Kidney (tissue), 14 donors: ENCODE data around the gene CBFA2T3. TPM values are rescaled to one million over a fixed set of nuclear protein-coding genes. Genes with fewer than 3 reads are reported as not detected.
A peak's percentile ranks its signal among the peaks of the same experiment; 100 is the strongest.

Source experiments
- DNase-seq, 5 donors: peaks; one replicate each; pipeline ENCODE4 v3.0.0-alpha.2; 2013 to 2020
- FAIRE-seq: peaks from 2 replicates; lab custom pipeline; 2012; peaks lifted over from hg19 to GRCh38; lab: Jason Lieb, UNC
- H3K27ac ChIP-seq, 2 donors: one replicate each; pipeline ENCODE4 v1.7.0; 2013; ENCODE audit warnings: low read depth in 2 of 2, low read length in 2 of 2, inconsistent platforms in 1 of 2
- H3K27me3 ChIP-seq: one replicate; pipeline ENCODE4 v1.7.1; 2013; ENCODE audit warnings: low read length, inconsistent platforms; ENCODE audit not compliant: control insufficient read depth, insufficient read depth
- H3K36me3 ChIP-seq, 3 donors: one replicate each; pipeline versions ENCODE4 v1.7.0 to v1.7.1; 2013; ENCODE audit warnings: low read length in 3 of 3, control low read depth in 1 of 3, inconsistent platforms in 1 of 3; ENCODE audit not compliant: insufficient read depth in 3 of 3, control insufficient read depth in 2 of 3
- H3K4me1 ChIP-seq, 3 donors: one replicate each; pipeline versions ENCODE4 v1.7.0 to v1.7.1; 2013; ENCODE audit warnings: low read length in 3 of 3, inconsistent platforms in 1 of 3, low read depth in 1 of 3; ENCODE audit not compliant: control insufficient read depth in 2 of 3, insufficient read depth in 2 of 3
- H3K4me3 ChIP-seq, 3 donors: one replicate each; pipeline versions ENCODE4 v1.7.0 to v1.8.1; 2013; ENCODE audit warnings: low read length in 3 of 3, control low read depth in 1 of 3, inconsistent platforms in 1 of 3
- H3K9ac ChIP-seq, 3 donors: one replicate each; pipeline versions ENCODE4 v1.7.0 to v1.7.1; 2013; ENCODE audit warnings: low read length in 3 of 3, control low read depth in 1 of 3, inconsistent platforms in 1 of 3
- H3K9me3 ChIP-seq, 3 donors: one replicate each; pipeline versions ENCODE4 v1.7.0 to v1.7.1; 2013; ENCODE audit warnings: low read length in 3 of 3, control low read depth in 1 of 3, inconsistent platforms in 1 of 3; ENCODE audit not compliant: control insufficient read depth in 2 of 3, insufficient read depth in 1 of 3
- intact Hi-C: fragments of 100-400 bp; cut with DNase I; formaldehyde crosslinking; loops from one replicate; pipeline ENCODE4 v1.11.1; 2022
- polyA plus RNA-seq: library from polyadenylated mRNA; stranded (reverse); fragments of 350-450 nt; fragmentation: Illumina TruSeq; extraction: RNeasy Lipid Tissue Mini Kit (QIAGEN cat#74804); gene quantifications from one replicate; pipeline ENCODE4 v1.2.3, GENCODE V29; 2014; ENCODE audit warnings: low read depth, low replicate concordance; ENCODE audit not compliant: insufficient read depth
- total RNA-seq: library from RNA; stranded (reverse); fragmentation: NEBNext Ultra II Directional; extraction: Animal tissue kit (Norgen Biotek cat#: 25700); gene quantifications from one replicate; pipeline ENCODE4 v1.2.1, GENCODE V29; 2021
- TF ChIP-seq, protein P1 (sequence below): IDR thresholded peaks from 3 replicates; pipeline ENCODE4 v1.5.1; 2012; ENCODE audit warnings: mild to moderate bottlenecking, moderate library complexity, borderline replicate concordance; ENCODE audit not compliant: insufficient read depth; ENCODE audit errors: extremely low read depth
- donor health status: control.
- donor health status: control.
- donor health status: control.
- donor health status: control.
- donor health status: control.
- donor health status: DM: yes; HTN: yes; CAD: no.
- donor health status: Normal renal cell carcinoma (clear cell type).

Gene CBFA2T3
- total and polyA plus RNA-seq, 2 donors from 2014 or later, result 0.75 to 8.0 TPM

DNA sequence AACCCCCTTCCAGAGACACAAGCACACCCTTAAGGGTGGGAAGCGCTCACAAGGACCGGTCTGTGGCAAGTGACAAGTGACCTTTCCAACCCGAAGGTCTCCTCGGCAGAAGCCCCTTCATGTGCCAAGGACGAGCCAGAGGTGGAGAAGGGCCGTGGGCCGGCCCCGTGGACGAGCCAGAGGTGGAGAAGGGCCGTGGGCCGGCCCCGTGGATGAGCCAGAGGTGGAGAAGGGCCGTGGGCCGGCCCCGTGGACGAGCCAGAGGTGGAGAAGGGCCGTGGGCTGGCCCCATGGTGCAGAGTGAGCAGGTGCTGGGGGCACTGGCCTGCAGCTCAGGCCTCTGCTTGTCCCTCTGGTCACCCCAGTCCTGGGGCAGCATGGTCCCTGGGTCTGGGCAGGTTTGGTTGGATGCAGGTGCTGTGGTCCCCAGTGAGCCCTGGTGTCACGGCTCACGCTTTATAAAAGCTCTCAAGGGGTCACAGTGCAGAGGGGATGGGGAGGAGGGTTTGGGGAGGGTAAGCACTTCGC, 45.6 kb downstream of the CBFA2T3 start:
- Histone ChIP-seq H3K27ac (no peak overlapping the region), H3K36me3 (no peaks in the 10 kb centered on the region), H3K4me1 (no peaks in the 10 kb centered on the region), H3K9me3 (no peaks in the 10 kb centered on the region), H3K27me3 (no peaks in the 10 kb centered on the region), H3K4me3 (no peak overlapping the region), H3K9ac (no peak overlapping the region)
- FAIRE-seq (no peak), DNase-seq (no peak)
- intact Hi-C loops, result no loop called here
- TF ChIP-seq, protein P1, sequence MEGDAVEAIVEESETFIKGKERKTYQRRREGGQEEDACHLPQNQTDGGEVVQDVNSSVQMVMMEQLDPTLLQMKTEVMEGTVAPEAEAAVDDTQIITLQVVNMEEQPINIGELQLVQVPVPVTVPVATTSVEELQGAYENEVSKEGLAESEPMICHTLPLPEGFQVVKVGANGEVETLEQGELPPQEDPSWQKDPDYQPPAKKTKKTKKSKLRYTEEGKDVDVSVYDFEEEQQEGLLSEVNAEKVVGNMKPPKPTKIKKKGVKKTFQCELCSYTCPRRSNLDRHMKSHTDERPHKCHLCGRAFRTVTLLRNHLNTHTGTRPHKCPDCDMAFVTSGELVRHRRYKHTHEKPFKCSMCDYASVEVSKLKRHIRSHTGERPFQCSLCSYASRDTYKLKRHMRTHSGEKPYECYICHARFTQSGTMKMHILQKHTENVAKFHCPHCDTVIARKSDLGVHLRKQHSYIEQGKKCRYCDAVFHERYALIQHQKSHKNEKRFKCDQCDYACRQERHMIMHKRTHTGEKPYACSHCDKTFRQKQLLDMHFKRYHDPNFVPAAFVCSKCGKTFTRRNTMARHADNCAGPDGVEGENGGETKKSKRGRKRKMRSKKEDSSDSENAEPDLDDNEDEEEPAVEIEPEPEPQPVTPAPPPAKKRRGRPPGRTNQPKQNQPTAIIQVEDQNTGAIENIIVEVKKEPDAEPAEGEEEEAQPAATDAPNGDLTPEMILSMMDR, result no peak

DNA sequence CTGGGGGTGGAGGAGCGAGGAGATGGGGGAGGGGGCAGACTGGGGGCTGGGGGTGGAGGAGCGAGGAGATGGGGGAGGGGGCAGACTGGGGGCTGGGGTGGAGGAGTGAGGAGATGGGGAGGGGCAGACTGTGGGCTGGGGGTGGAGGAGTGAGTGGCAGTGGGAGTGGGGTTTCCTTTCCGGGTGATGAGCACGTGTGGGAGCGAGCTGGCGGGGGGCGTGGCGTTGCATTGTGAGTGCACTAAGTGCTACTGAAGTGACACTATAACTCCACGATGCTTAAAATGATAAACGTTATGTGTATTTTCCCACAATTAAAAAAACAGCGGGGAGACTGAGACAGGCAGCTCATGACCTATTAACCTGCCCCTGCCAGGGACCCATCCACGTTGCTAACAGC, 46.3 kb downstream of the CBFA2T3 start:
- no peaks in the 10 kb centered on the region for H3K27me3 ChIP-seq
- TF ChIP-seq, protein P1, result no peak
- no peaks in the 10 kb centered on the region for H3K36me3 ChIP-seq
- H3K9ac ChIP-seq, result no peak overlapping the region
- FAIRE-seq, result no peak
- no peaks in the 10 kb centered on the region for H3K4me1 ChIP-seq
- no peak for DNase-seq
- intact Hi-C loops, result no loop called here
- no peak overlapping the region for H3K4me3 ChIP-seq
- no peaks in the 10 kb centered on the region for H3K9me3 ChIP-seq
- H3K27ac ChIP-seq, result no peak overlapping the region

DNA sequence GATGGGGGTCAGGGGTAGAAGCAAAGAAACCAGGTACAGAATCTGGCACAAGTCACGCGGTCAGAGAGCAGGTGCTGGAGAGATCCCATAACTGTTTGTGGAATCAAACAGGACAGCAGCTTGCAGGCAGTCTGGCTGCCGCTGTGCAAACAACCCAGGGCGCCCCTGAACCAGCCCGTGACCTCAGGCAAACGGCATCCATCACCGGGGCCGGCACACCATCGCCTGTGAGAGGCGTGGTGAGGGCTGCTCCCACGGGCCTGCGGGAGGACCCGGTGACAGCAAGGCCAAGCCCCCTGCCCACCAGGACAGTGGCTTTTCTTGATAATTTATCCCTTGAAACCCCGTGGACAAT, 47.9 kb downstream of the CBFA2T3 start:
- Histone ChIP-seq H3K9ac (no peak overlapping the region), H3K36me3 (no peaks in the 10 kb centered on the region), H3K4me3 (no peak overlapping the region), H3K4me1 (no peaks in the 10 kb centered on the region), H3K9me3 (no peaks in the 10 kb centered on the region), H3K27ac (no peak overlapping the region), H3K27me3 (no peaks in the 10 kb centered on the region)
- peak in 1 of 5 donors; percentile 37 for DNase-seq
- no peak for FAIRE-seq
- TF ChIP-seq, protein P1, result no peak
- intact Hi-C loops, result no loop called here
